GM21423 (cell line): Measurements from ENCODE around the gene TSPYL6.
"Not testable (repeated sequence)": the region's sequence is repeated elsewhere in the genome, so short reads cannot be mapped to it uniquely, and the experiment has no call there.

ENCODE experiments used
- ATAC-seq: cut with Tn5 transposase; IDR thresholded peaks from one replicate; pipeline ENCODE4 v1.9.1; 2021; ENCODE audit warnings: mild to moderate bottlenecking, moderate library complexity; ENCODE audit not compliant: unreplicated experiment

The TSPYL6 gene

GRCh38 chr2:54256091-54256694 lies at the start of gene TSPYL6:
TSS of gene TSPYL6 (minus strand) at chr2:54256229. CDS start at chr2:54256151, 78 bp downstream.
- no peak for ATAC-seq

GRCh38 chr2:54303631-54304030 lies 47.6 kb upstream of the TSPYL6 start:
- ATAC-seq: no peak

- no peak for ATAC-seq
These were observed 42.5 kb upstream of the TSPYL6 start for GRCh38 chr2:54298514-54298913.

GRCh38 chr2:54295911-54296310 lies 39.9 kb upstream of the TSPYL6 start:
- no peak for ATAC-seq

- ATAC-seq: not testable (repeated sequence)
These were observed 38.6 kb upstream of the TSPYL6 start for GRCh38 chr2:54294665-54295064.

GRCh38 chr2:54290356-54291025 lies 34.5 kb upstream of the TSPYL6 start:
- no peak for ATAC-seq

- ATAC-seq: no peak
These were observed 33.9 kb upstream of the TSPYL6 start for GRCh38 chr2:54289917-54290316.

- no peak for ATAC-seq
These were observed 31.5 kb upstream of the TSPYL6 start for GRCh38 chr2:54287532-54287931.

GRCh38 chr2:54285451-54285850 lies 29.4 kb upstream of the TSPYL6 start:
- ATAC-seq: no peak

- no peak for ATAC-seq
These were observed 28.8 kb upstream of the TSPYL6 start for GRCh38 chr2:54284826-54285225.

- ATAC-seq: no peak
These were observed 23.4 kb upstream of the TSPYL6 start for GRCh38 chr2:54279385-54279784.

GRCh38 chr2:54275541-54275940 lies 19.5 kb upstream of the TSPYL6 start:
- ATAC-seq: no peak

- no peak for ATAC-seq
These were observed 18.8 kb upstream of the TSPYL6 start for GRCh38 chr2:54274781-54275242.

- ATAC-seq: peak; percentile 95
These were observed 16.0 kb upstream of the TSPYL6 start for GRCh38 chr2:54271843-54272627.

GRCh38 chr2:54271189-54271588 lies 15.2 kb upstream of the TSPYL6 start:
- ATAC-seq: no peak

- ATAC-seq: no peak
These were observed 11.5 kb upstream of the TSPYL6 start for GRCh38 chr2:54267577-54267976.

GRCh38 chr2:54265081-54265480 lies 9.1 kb upstream of the TSPYL6 start:
- ATAC-seq: not testable (repeated sequence)

- ATAC-seq: no peak
These were observed 6.2 kb upstream of the TSPYL6 start for GRCh38 chr2:54262015-54262765.

- no peak for ATAC-seq
These were observed 5.5 kb upstream of the TSPYL6 start for GRCh38 chr2:54261537-54261936.

GRCh38 chr2:54260241-54260595 lies 4.2 kb upstream of the TSPYL6 start:
- no peak for ATAC-seq
